MG63 (cell line): Measurements from ENCODE around the gene NEDD4L. TPM values are rescaled to one million over a fixed set of nuclear protein-coding genes. Genes with fewer than 3 reads are reported as not detected.
"Not testable (repeated sequence)": the region's sequence is repeated elsewhere in the genome, so short reads cannot be mapped to it uniquely, and the experiment has no call there.

Experiments
- DNase-seq: peaks from one replicate; pipeline ENCODE4 v3.0.0-alpha.2; 2020
- H3K27me3 ChIP-seq: fragments of 250-450 bp; sonication (Bioruptor Pico); 2 replicates; pipeline ENCODE4 v1.5.1; 2020; ENCODE audit warnings: mild to moderate bottlenecking, moderate library complexity
- H3K36me3 ChIP-seq: fragments of 250-450 bp; sonication (Bioruptor Pico); 2 replicates; pipeline ENCODE4 v1.5.1; 2020; ENCODE audit warnings: mild to moderate bottlenecking, moderate library complexity
- H3K4me3 ChIP-seq: fragments of 250-450 bp; sonication (Bioruptor Pico); 2 replicates; pipeline ENCODE4 v1.5.1; 2020; ENCODE audit warnings: mild to moderate bottlenecking, moderate library complexity
- H3K9me3 ChIP-seq: fragments of 250-450 bp; sonication (Bioruptor Pico); 2 replicates; pipeline ENCODE4 v1.5.1; 2020; ENCODE audit warnings: mild to moderate bottlenecking, moderate library complexity
- total RNA-seq: library from RNA; depleted of rRNA; stranded (reverse); fragments of >200 nt; shearing (Covaris generic); gene quantifications from 2 replicates; pipeline ENCODE4 v1.2.3, GENCODE V29; 2014; ENCODE audit warnings: low replicate concordance

NEDD4L gene
- total RNA-seq, 1 experiment from 2014 or later, result 28.8 TPM

DNA sequence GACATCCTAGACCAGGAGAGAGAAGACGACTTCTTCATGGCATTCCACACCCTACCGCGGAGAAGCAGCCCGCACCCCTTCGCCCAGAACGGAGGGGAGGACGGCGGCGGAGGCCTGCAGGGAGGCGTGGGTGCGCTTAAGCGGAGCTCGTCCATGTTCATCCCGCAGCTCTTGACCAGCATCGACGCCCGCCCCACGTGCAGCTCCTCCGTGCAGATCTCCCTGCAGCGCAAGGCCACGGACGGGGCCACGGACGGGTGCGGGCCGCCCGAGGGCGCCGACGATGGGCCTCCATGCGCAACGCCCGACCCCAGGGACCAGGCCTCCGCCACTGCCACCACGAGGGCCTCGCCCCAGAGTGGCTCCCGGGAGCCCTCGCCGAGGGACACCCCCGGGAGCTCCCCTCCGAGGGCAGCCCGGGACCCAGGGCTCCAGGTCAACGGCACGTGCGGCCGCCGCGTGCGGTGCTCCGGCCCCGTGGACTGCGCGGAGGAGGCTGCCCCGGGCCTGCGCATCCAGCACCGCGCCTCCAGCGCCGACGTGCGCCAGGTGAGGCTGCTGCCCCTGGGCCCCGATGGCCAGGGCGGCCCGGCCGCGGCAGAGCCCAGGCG lies 211.8 kb downstream of the NEDD4L start:
- DNase-seq, result peak; percentile 43
- Histone ChIP-seq H3K4me3 (peak overlapping the region; percentile 52), H3K36me3 (no peaks in the 10 kb centered on the region; the same call in 1 of the 2 replicates), H3K9me3 (peaks cover 4% of the 10 kb centered on the region; the same call in 1 of the 2 replicates), H3K27me3 (no peaks in the 10 kb centered on the region)

- Histone ChIP-seq H3K9me3 (peaks cover 4% of the 10 kb centered on the region; the same call in 1 of the 2 replicates), H3K4me3 (peak overlapping the region; percentile 52), H3K36me3 (no peaks in the 10 kb centered on the region; the same call in 1 of the 2 replicates), H3K27me3 (no peaks in the 10 kb centered on the region)
- peak; percentile 34 for DNase-seq
Measured at GRCh38 chr18:58256316-58257080, 212.5 kb downstream of the NEDD4L start.

DNA sequence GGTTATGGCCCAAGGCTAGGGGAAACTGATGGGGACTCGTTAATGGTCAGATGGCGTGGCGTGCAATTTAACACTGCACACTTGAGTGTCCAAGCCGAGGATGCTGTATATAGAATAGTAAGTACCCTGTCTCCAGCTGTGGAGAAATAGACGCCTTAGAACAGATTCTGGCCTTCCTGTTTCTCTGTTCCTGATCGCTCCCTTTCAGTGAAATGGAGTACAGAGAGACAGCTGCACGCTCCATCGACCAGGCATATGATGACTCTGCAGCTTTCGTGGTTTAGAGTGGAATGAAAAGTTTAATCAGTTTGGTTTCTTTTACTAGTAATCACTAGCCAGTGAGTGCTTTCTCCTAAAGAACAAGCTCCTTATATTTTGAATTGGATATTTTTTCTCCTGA lies 213.4 kb downstream of the NEDD4L start:
- H3K9me3 ChIP-seq, result peaks cover 4% of the 10 kb centered on the region; the same call in 1 of the 2 replicates
- DNase-seq, result peak; percentile 37
- no peaks in the 10 kb centered on the region; the same call in 1 of the 2 replicates for H3K36me3 ChIP-seq
- H3K27me3 ChIP-seq, result no peaks in the 10 kb centered on the region
- peak overlapping the region; percentile 52 for H3K4me3 ChIP-seq

- H3K4me3 ChIP-seq, result peak overlapping the region; percentile 52
- H3K36me3 ChIP-seq, result no peaks in the 10 kb centered on the region; the same call in 1 of the 2 replicates
- H3K9me3 ChIP-seq, result peaks cover 4% of the 10 kb centered on the region; the same call in 1 of the 2 replicates
- peak; percentile 20 for DNase-seq
- no peaks in the 10 kb centered on the region for H3K27me3 ChIP-seq
Measured at GRCh38 chr18:58258692-58259342, 214.8 kb downstream of the NEDD4L start.

- DNase-seq, result no peak
- Histone ChIP-seq H3K36me3 (no peaks in the 10 kb centered on the region; the same call in 1 of the 2 replicates), H3K27me3 (no peaks in the 10 kb centered on the region), H3K4me3 (peak overlapping the region; percentile 31), H3K9me3 (peaks cover 4% of the 10 kb centered on the region; the same call in 1 of the 2 replicates)
Measured at GRCh38 chr18:58263055-58263957, 219.3 kb downstream of the NEDD4L start.

DNA sequence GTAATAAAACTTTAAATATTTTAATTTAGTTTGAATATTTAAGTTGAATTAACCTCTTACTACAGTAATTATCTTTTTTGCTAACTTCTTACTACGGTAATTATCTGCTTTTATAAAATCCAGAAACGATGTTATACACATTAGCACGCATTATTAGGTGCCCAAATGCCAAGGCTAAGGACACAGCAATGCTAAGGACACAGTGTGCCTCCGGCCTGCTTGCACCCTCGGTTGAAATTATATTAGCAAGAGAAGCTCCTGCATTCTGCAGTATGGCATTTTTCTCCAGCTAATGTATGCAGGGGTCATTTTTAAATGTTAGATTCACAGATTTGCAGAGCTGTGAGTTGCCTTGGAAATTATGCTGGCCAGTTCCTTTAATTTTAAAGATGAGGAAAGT lies 220.0 kb downstream of the NEDD4L start:
- no peak for DNase-seq

DNA sequence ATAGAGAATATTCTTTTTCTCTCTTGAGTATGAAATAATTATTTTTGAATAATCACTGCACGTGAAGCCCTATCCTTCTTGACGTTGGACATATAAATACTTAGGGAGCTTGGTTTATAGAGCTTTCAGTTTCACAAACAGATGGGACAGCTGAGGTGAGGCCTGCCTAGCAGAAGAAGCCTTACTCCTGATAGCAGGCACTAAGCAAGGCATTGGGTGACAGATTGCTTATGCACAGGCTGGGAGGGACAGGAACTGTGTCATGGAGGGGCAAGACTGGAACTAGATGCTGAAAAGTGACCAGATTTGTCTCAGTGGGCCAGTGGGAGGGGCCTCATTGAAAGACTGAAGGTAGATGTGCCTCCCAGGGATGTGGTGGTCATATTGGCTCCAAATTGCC lies 220.8 kb downstream of the NEDD4L start:
- no peak overlapping the region for H3K4me3 ChIP-seq
- DNase-seq, result no peak
- H3K27me3 ChIP-seq, result no peaks in the 10 kb centered on the region
- H3K36me3 ChIP-seq, result no peaks in the 10 kb centered on the region; the same call in 1 of the 2 replicates
- H3K9me3 ChIP-seq, result no peaks in the 10 kb centered on the region

More for the DNA sequence above, 220.0 kb downstream of the NEDD4L start:
- no peaks in the 10 kb centered on the region; the same call in 1 of the 2 replicates for H3K36me3 ChIP-seq
- H3K9me3 ChIP-seq, result peaks cover 4% of the 10 kb centered on the region; the same call in 1 of the 2 replicates
- H3K4me3 ChIP-seq, result no peak overlapping the region
- no peaks in the 10 kb centered on the region for H3K27me3 ChIP-seq

DNA sequence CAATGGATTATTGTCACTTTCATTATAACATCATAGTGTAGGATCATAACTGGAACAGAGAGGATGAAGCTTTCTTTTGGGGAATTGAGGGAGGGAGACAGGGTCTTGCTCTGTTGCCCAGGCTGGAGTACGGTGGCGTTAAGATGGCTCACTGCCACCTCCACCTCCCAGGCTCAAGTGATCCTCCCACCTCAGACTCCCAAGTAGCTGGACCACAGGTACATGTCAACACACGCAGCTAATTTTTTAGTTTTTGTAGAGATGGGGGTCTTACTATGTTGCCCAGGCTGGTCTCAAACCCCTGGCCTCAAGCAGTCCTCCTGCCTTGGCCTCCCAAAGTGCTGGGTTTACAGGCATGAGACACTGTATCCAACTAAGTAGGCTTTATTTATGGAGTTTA lies 221.5 kb downstream of the NEDD4L start:
- not testable (repeated sequence) for DNase-seq, H3K27me3 ChIP-seq, H3K36me3 ChIP-seq, H3K9me3 ChIP-seq, H3K4me3 ChIP-seq

DNA sequence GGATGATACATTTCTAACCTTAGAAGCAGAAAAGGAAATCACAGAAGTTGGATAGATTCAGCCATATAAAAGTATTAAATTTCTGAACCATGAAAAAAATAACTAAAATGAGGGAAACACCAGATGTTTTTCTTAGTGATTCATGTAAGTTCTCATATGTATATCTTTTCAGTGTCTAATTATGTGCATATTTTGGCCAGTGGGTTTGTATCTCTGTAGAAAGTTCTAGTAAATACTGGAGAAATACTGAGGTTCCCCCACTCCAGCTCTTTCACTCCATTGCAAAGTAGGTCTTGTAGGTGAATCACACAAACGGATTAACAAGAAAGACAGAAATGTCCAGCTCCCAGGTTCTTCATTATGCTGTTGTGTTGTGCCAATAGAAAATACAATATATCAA lies 222.3 kb downstream of the NEDD4L start:
- Histone ChIP-seq H3K9me3 (no peaks in the 10 kb centered on the region), H3K4me3 (no peak overlapping the region), H3K36me3 (peaks cover 2% of the 10 kb centered on the region; the same call in 1 of the 2 replicates), H3K27me3 (no peaks in the 10 kb centered on the region)
- no peak for DNase-seq

GRCh38 chr18:58267493-58267892 lies 223.5 kb downstream of the NEDD4L start:
- Histone ChIP-seq H3K4me3 (no peak overlapping the region), H3K27me3 (no peaks in the 10 kb centered on the region), H3K36me3 (0 out of 2 replicates have a peak, but pooled peaks cover 2% of the 10 kb centered on the region), H3K9me3 (no peaks in the 10 kb centered on the region)
- DNase-seq, result no peak

DNA sequence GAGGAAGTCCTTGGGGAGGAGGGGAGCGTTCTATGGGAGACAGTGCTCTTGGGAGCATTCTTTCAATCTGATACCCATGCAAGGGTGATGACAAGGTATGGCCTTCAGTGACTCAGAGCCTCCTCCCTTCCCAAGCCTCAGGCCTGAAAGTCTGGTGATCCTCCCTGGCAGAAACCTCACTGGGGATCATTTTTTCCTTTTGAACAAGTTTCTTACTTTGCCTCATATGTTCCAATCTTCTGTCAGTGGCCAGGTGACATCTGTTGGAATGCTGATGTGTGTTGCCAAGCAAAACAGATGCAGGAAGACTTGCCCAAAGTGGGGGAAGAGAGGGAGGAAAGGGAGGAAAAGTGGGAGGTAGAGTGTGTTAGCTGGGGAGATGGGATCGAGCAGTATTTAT lies 224.8 kb downstream of the NEDD4L start:
- Histone ChIP-seq H3K36me3 (0 out of 2 replicates have a peak, but pooled peaks cover 2% of the 10 kb centered on the region), H3K27me3 (no peaks in the 10 kb centered on the region), H3K9me3 (no peaks in the 10 kb centered on the region), H3K4me3 (no peak overlapping the region)
- peak; percentile 38 for DNase-seq

DNA sequence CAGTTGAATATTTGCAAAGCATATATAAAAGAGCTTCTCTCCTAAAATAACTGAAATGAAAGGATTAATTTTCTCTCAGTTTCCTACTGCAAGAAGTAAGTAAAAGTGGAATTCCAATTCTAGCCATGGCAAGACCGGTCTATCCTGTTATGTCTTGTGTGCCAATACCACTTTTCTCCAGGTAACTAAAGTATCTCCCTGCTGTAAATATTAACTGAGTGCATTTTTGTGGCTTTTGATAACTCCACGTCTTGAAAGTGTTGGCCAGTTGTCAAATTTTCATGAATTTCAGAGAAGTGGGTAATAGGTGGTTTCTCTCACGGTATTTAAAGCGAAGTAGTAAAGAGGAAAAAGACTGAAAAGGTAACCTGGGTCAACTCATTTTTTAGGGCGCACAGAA lies 225.9 kb downstream of the NEDD4L start:
- DNase-seq, result no peak
- Histone ChIP-seq H3K9me3 (no peaks in the 10 kb centered on the region), H3K27me3 (no peaks in the 10 kb centered on the region), H3K4me3 (no peak overlapping the region), H3K36me3 (0 out of 2 replicates have a peak, but pooled peaks cover 2% of the 10 kb centered on the region)

DNA sequence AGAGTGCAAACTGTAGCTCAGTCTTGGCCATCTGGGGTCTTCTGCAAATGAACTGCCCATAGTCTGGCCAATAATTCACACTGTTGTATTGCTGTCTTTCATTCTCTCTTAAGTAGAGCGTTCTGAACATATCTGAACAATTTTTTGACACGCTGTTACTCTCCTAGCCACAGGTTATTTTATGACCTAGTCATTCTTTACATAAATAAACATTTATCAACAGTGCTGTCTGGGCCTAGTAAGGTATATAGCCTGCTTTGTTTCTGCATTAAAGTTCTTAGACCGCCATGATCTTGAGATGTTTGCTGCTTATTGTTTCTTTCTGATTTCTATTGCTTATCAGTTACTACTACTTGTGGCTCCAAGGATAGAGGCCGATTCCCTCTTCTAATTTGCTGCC lies 226.4 kb downstream of the NEDD4L start:
- Histone ChIP-seq H3K4me3 (no peak overlapping the region), H3K36me3 (0 out of 2 replicates have a peak, but pooled peaks cover 2% of the 10 kb centered on the region), H3K9me3 (no peaks in the 10 kb centered on the region), H3K27me3 (no peaks in the 10 kb centered on the region)
- no peak for DNase-seq

- Histone ChIP-seq H3K9me3 (no peaks in the 10 kb centered on the region), H3K36me3 (0 out of 2 replicates have a peak, but pooled peaks cover 2% of the 10 kb centered on the region), H3K4me3 (no peak overlapping the region), H3K27me3 (no peaks in the 10 kb centered on the region)
- no peak for DNase-seq
Measured at GRCh38 chr18:58271770-58272169, 227.7 kb downstream of the NEDD4L start.

DNA sequence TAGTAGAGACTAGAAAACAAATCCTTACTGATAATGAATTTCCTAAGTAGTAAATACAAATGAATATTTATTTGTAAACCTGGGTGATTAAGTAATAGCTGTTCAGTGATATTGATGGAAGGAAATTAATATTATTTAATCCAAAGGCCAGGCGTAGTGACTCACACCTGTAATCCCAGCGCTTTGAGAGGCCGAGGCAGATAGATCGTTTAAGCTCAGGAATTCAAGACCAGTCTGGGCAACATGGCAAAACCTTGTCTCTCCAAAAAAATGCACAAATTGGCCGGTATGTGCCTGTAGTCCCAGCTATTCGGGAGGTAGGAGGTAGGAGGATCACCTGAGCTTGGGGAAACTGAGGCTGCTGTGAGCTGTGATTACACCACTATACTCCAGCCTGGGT lies 228.2 kb downstream of the NEDD4L start:
- Histone ChIP-seq H3K27me3 (no peaks in the 10 kb centered on the region), H3K36me3 (0 out of 2 replicates have a peak, but pooled peaks cover 2% of the 10 kb centered on the region), H3K9me3 (no peaks in the 10 kb centered on the region), H3K4me3 (no peak overlapping the region)
- DNase-seq, result no peak
